Endothelial cell of umbilical vein (primary cell): ENCODE data around the gene MRPS18B. TPM values are rescaled to one million over a fixed set of nuclear protein-coding genes. Genes with fewer than 3 reads are reported as not detected.

Experiments
- BruUV-seq: library from RNA; stranded (reverse); fragments of 400-500 nt; replicated peaks from 2 replicates; lab custom pipeline; 2021; lab: Mats Ljungman, UMichigan
- CTCF ChIA-PET: fragments of 300-600, 350-600 bp; sonication (Branson Sonifier 250); formaldehyde crosslinking; loops from one replicate; lab custom pipeline; 2021; ENCODE audit warnings: antibody characterized with exemption, inconsistent platforms; lab: Charles Lee
- POLR2A ChIA-PET: fragments of 300-600, 350-600 bp; sonication (Branson Sonifier 250); formaldehyde crosslinking; loops from one replicate; lab custom pipeline; 2021; ENCODE audit warnings: antibody characterized with exemption, inconsistent platforms; lab: Charles Lee
- DNase-seq: peaks from one replicate; pipeline ENCODE4 v3.0.0-alpha.2; 2011; ENCODE audit warnings: low read depth, low spot score
- FAIRE-seq: peaks from 2 replicates; lab custom pipeline; 2011; peaks lifted over from hg19 to GRCh38; lab: Jason Lieb, UNC
- H2AFZ ChIP-seq: 2 replicates; pipeline ENCODE4 v1.6.0; 2012; ENCODE audit warnings: low read depth, low read length, control low read depth, inconsistent platforms
- H3K27ac ChIP-seq: 2 replicates; pipeline ENCODE4 v1.5.1; 2011; ENCODE audit warnings: low read depth, mild to moderate bottlenecking, control low read depth, low read length, moderate library complexity; ENCODE audit not compliant: insufficient read depth
- H3K27me3 ChIP-seq, 2 experiments: 2 replicates each; pipeline versions ENCODE4 v1.6.0 to v1.6.1; 2011; ENCODE audit warnings: low read length in 2 of 2, mixed read lengths in 1 of 2; ENCODE audit not compliant: control insufficient read depth in 2 of 2, insufficient read depth in 2 of 2
- H3K36me3 ChIP-seq, 2 experiments: 2 replicates in 1 of 2; 3 replicates in 1 of 2; pipeline ENCODE4 v1.5.1; 2011; ENCODE audit warnings: low read length in 2 of 2, mild to moderate bottlenecking in 1 of 2, moderate library complexity in 1 of 2; ENCODE audit not compliant: control insufficient read depth in 2 of 2, insufficient read depth in 2 of 2; ENCODE audit errors: extremely low read depth in 1 of 2
- H3K4me1 ChIP-seq: 3 replicates; pipeline ENCODE4 v1.5.1; 2011; ENCODE audit warnings: mild to moderate bottlenecking, low read length; ENCODE audit not compliant: control insufficient read depth, insufficient read depth; ENCODE audit errors: extremely low read depth
- H3K4me2 ChIP-seq: 2 replicates; pipeline ENCODE4 v1.6.1; 2011; ENCODE audit warnings: low read length, control low read depth, mixed read lengths; ENCODE audit not compliant: insufficient read depth
- H3K4me3 ChIP-seq, 3 experiments: fragments of 200-600 bp in 1 of 3; sonication (generic), shearing (Covaris generic) in 1 of 3; replicated peaks in 1 of 3; 2 replicates each; pipeline ENCODE4 v1.5.1; 2011 to 2016; ENCODE audit warnings: control low read depth in 3 of 3, low read length in 3 of 3, mild to moderate bottlenecking in 2 of 3, inconsistent platforms in 1 of 3, low read depth in 1 of 3, moderate library complexity in 1 of 3; ENCODE audit not compliant: insufficient read depth in 1 of 3
- H3K79me2 ChIP-seq: 2 replicates; pipeline ENCODE4 v1.6.0; 2012; ENCODE audit warnings: low read length, inconsistent platforms; ENCODE audit not compliant: control insufficient read depth, insufficient read depth
- H3K9ac ChIP-seq: replicated peaks from 2 replicates; pipeline ENCODE3; 2011; ENCODE audit warnings: low read length, control low read depth; ENCODE audit not compliant: insufficient read depth; ENCODE audit errors: extremely low read depth
- H3K9me1 ChIP-seq: replicated peaks from 3 replicates; pipeline ENCODE4 v1.6.0; 2011; ENCODE audit warnings: mild to moderate bottlenecking, low read length; ENCODE audit not compliant: control insufficient read depth, insufficient read depth; ENCODE audit errors: extremely low read depth
- H3K9me3 ChIP-seq: replicated peaks from 2 replicates; pipeline ENCODE4 v1.5.1; 2012; ENCODE audit warnings: low read length, inconsistent platforms; ENCODE audit not compliant: control insufficient read depth, insufficient read depth
- H4K20me1 ChIP-seq: replicated peaks from 2 replicates; pipeline ENCODE3; 2011; ENCODE audit warnings: mild to moderate bottlenecking, low read length; ENCODE audit not compliant: control insufficient read depth, insufficient read depth; ENCODE audit errors: extremely low read depth
- EZH2 ChIP-seq: IDR thresholded peaks from 2 replicates; pipeline ENCODE4 v1.6.1; 2012; ENCODE audit warnings: borderline replicate concordance, low read depth, mild to moderate bottlenecking, moderate library complexity, low read length, inconsistent platforms; ENCODE audit not compliant: severe bottlenecking
- MYC ChIP-seq: IDR thresholded peaks from one replicate; pipeline ENCODE4 v1.6.1; 2011; ENCODE audit warnings: mild to moderate bottlenecking, low read depth, low read length
- POLR2AphosphoS5 ChIP-seq: IDR thresholded peaks from 2 replicates; pipeline ENCODE4 v1.6.1; 2012; ENCODE audit warnings: low read depth, mild to moderate bottlenecking, control low read depth, low read length, moderate library complexity; ENCODE audit not compliant: insufficient read depth
- dilution Hi-C: fragments of 300-500 bp; cut with MboI; formaldehyde crosslinking; loops from one replicate; pipeline ENCODE4 v1.15.0; 2019; ENCODE audit warnings: low sequenced_read_pairs; ENCODE audit not compliant: extremely low pct_ligation_motif_present
- intact Hi-C: fragments of 100-400 bp; cut with micrococcal nuclease; formaldehyde crosslinking; loops from one replicate; pipeline ENCODE4 v1.10.0; 2022
- polyA plus RNA-seq, 4 experiments: library from polyadenylated mRNA; depleted of rRNA in 3 of 4; stranded (reverse) in 3 of 4; unstranded in 1 of 4; fragments of >200 nt; gene quantifications; 2 replicates each; pipeline versions ENCODE4 v1.2.1 to v1.2.3, GENCODE V29; 2011 to 2012; ENCODE audit warnings: missing spikeins in 1 of 4
- total RNA-seq: library from RNA; stranded (reverse); gene quantifications from 2 replicates; pipeline ENCODE4 v1.2.3, GENCODE V29; 2021
- TF ChIP-seq, protein P1 (sequence below): IDR thresholded peaks from 2 replicates; pipeline ENCODE4 v1.6.1; 2011; ENCODE audit not compliant: insufficient read depth, insufficient read length

Gene MRPS18B
- total and polyA plus RNA-seq, 2 donors (not counting 3 experiments of a cell fraction or from before 2014, with no cell fraction given): 32.6 to 49.1 TPM

DNA sequence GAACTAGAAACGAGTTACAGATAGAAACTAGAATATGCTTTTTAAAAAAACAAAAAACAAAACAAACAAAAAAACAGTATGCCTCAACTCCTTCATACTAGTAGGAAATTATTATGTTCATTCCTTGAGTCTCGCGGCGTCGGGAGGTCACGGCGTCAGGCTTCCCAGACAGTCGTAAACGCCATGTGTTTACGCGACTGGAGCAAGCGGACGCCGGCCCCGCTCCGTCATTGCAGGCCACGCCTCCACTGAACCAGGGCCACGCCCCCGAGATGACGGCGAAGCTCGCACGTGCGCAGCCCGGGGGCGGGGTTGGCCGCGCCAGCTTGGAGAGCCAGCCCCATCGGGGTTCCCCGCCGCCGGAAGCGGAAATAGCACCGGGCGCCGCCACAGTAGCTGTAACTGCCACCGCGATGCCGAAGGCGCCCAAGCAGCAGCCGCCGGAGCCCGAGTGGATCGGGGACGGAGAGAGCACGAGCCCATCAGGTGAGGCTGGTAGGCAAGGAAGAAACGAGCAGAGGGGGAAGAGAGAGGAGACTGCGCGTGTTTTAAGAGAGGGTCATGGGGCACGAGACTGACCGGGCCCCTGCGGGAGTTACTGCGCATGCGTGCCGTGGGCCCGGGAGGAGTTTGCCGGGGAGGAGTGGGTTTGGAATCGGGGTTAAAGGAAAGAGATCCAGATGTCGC, 46.4 kb upstream of the MRPS18B start, which contains the start of gene ABCF1:
TSS of gene ABCF1 (plus strand) at position 368 of the 687 bp plus-strand sequence. CDS start at position 414, 46 bp downstream.
- intact Hi-C loops (loop anchor here (1.0 kb wide), 4 partner anchors 15 to 88 kb away; partner anchors contain the start of genes GNL1, MRPS18B and PPP1R10), dilution Hi-C loops (no loop called here)
- no peaks in the 10 kb centered on the region for H3K36me3 ChIP-seq
- no peaks in the 10 kb centered on the region for H3K9me3 ChIP-seq
- H3K27me3 ChIP-seq: no peaks in the 10 kb centered on the region
- BruUV-seq: no TSS peak
- no peaks in the 10 kb centered on the region for H4K20me1 ChIP-seq
- FAIRE-seq (peak; percentile 95), DNase-seq (peak; percentile 99)
- H3K9me1 ChIP-seq: no peaks in the 10 kb centered on the region
- peak within 1 kb of the TSS; percentile 86 for H3K27ac ChIP-seq
- peak within 1 kb of the TSS; percentile 57 to 86 (median 76) for H3K4me3 ChIP-seq
- peak within 1 kb of the TSS; percentile 90 for H3K9ac ChIP-seq
- TF ChIP-seq, protein P1, sequence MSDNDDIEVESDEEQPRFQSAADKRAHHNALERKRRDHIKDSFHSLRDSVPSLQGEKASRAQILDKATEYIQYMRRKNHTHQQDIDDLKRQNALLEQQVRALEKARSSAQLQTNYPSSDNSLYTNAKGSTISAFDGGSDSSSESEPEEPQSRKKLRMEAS: peak; percentile 96
- TF ChIP-seq EZH2 (no peak), POLR2AphosphoS5 (peak; percentile 96)
- H2AFZ ChIP-seq: peak within 1 kb of the TSS; percentile 93
- ChIA-PET POLR2A (interaction anchor here (0.9 to 1.9 kb wide), 3 partner anchors 14 to 44 kb away, joined by 4 to 9 read pairs (median 6); partner anchors contain the start of genes GNL1 and PRR3), CTCF (interaction anchor here (0.6 to 2.7 kb wide), 12 partner anchors 9 to 160 kb away, joined by 3 to 17 read pairs (median 6); partner anchors contain the start of genes DHX16 and PRR3)
- peaks cover 41% of the 10 kb centered on the region for H3K79me2 ChIP-seq
- peak within 1 kb of the TSS; percentile 87 for H3K4me2 ChIP-seq
- peaks cover 18% of the 10 kb centered on the region for H3K4me1 ChIP-seq

GRCh38 chr6:30571762-30572082, 45.9 kb upstream of the MRPS18B start:
- Histone ChIP-seq H3K79me2 (peaks cover 43% of the 10 kb centered on the region), H3K9me1 (no peaks in the 10 kb centered on the region), H3K9ac (peak overlapping the region; percentile 90), H3K4me2 (peak overlapping the region; percentile 87), H2AFZ (peak overlapping the region; percentile 79), H3K9me3 (no peaks in the 10 kb centered on the region), H3K4me1 (peaks cover 18% of the 10 kb centered on the region), H3K36me3 (no peaks in the 10 kb centered on the region), H3K27me3 (no peaks in the 10 kb centered on the region), H3K27ac (peak overlapping the region; percentile 86), H3K4me3 (peak overlapping the region; percentile 57 to 86 (median 68)), H4K20me1 (no peaks in the 10 kb centered on the region)
- FAIRE-seq (no peak), DNase-seq (no peak)
- CTCF ChIA-PET: interaction anchor here (0.6 to 2.7 kb wide), 12 partner anchors 10 to 159 kb away, joined by 3 to 17 read pairs (median 6); partner anchors contain the start of genes DHX16 and PRR3
- dilution Hi-C loops (no loop called here), intact Hi-C loops (loop anchor here (1.0 kb wide), 4 partner anchors 15 to 88 kb away; partner anchors contain the start of genes GNL1, MRPS18B and PPP1R10)
- BruUV-seq: TSS peak; percentile 69
- TF ChIP-seq, protein P1: no peak
- no peak for TF ChIP-seq EZH2
- no peak for TF ChIP-seq MYC
- POLR2A ChIA-PET: interaction anchor here (0.9 to 1.9 kb wide), 3 partner anchors 15 to 43 kb away, joined by 4 to 9 read pairs (median 6); partner anchors contain the start of genes GNL1 and PRR3
